Epidermal melanocyte (primary cell): ENCODE results near the gene RAD51B.
A peak's percentile ranks its signal among the peaks of the same experiment; 100 is the strongest.

ENCODE experiments used
- DNase-seq: peaks from one replicate; pipeline ENCODE4 v3.0.0; 2011; ENCODE audit warnings: low spot score; ENCODE audit not compliant: insufficient read length

RAD51B gene

DNA sequence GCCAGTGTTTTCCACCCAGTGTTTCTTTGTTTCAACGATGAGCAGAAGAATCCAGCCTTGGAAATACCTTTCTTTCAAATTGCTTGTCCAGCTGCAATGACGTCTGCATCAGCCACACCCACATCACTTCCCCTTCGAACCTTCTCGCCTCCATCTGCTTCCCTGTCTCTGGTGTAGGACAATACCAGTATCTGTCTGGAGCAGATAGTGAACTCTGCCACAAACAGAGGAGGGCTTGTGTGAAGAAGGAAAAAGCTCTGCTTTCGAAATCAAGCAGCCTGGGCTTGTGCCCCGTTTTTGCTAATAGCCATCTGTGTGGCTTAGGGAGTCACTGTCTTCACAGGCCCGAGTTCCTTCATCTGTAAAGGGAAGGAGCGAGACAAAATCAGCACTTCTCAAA lies 557.9 kb downstream of the RAD51B start:
- DNase-seq, result peak; percentile 42

- no peak for DNase-seq
Observed at GRCh38 chr14:68379510-68380328, 560.1 kb downstream of the RAD51B start.

- no peak for DNase-seq
Observed at GRCh38 chr14:68380329-68380741, 560.8 kb downstream of the RAD51B start.

GRCh38 chr14:68384335-68384734 lies 564.8 kb downstream of the RAD51B start:
- DNase-seq, result no peak

GRCh38 chr14:68384881-68385280 lies 565.3 kb downstream of the RAD51B start:
- DNase-seq, result no peak

DNA sequence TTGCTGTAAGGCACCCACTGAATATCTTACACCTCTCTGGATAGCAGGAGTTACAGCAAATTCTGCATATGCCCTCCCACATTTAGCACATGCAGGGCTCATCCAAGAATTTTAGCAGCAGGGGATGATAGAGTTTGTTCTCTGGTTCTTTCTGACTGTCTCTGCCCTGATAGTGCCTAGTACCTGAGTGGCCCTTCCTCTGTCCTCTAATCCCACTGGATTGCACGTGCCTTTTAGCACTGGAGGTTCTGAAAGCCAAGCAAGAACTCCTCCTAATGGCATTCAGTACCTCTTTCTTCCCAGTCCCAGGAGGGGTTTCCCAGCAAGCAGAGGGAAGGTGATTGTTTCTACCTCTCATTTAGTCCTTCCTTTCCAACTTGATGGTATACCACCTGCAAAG lies 566.9 kb downstream of the RAD51B start:
- no peak for DNase-seq

DNA sequence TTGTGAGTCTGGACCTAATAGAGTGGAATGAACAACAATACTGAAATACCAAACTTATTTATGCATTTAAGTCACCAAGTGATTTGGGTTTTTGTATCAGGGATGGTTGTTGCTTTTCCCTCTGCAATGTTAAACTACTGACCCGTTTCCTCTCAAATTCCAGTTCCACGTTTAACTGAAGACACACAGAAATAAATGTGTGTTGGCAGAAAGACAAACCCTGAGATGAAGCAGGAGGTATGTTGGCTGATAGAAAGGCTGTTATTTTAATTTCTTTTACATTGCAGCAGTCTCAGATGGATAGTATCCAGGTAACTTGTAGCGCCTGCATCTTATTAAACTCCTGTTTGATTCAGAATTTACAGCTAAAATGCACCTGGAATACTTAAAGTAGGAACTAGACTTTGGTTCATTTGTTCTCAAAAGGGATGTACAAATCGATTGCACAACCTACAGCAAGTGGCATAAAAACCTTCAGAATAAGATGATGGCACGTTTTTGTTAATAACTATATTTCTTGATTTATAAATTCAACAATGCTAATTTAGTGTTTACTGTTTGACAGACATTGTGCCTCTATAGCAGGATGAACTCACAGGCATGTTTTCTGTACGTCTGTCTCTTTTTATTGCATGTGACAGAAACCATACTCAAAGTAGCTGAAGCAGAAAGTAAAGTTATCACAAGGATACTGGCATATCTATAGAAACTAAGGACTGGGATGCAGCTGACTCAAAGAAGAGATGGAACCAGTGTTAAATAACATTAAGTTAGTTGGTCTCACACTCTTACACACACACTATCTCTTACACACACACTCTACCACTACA lies 567.6 kb downstream of the RAD51B start:
- DNase-seq, result no peak

DNA sequence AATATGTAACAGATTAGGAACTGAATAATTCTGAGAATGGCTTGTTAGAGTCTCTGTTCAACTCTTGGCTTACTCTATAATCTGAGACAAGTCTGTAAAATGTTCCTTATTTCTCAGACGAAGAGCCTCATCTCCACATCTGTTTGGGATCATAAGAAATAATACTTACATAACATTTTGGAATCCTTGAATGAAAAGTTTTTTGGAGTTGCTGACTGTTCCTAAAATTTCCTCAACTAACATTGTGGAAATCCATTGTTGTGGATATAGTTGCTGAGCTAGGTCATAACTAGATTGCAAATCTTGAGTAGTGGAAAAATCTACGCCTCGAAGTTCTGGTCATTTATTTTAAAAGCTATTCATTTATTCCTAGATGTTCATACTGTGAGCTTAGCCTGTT lies 570.4 kb downstream of the RAD51B start:
- no peak for DNase-seq

- DNase-seq, result no peak
Observed at GRCh38 chr14:68390741-68391140, 571.2 kb downstream of the RAD51B start.

- DNase-seq, result no peak
Observed at GRCh38 chr14:68391311-68392014, 571.9 kb downstream of the RAD51B start.

DNA sequence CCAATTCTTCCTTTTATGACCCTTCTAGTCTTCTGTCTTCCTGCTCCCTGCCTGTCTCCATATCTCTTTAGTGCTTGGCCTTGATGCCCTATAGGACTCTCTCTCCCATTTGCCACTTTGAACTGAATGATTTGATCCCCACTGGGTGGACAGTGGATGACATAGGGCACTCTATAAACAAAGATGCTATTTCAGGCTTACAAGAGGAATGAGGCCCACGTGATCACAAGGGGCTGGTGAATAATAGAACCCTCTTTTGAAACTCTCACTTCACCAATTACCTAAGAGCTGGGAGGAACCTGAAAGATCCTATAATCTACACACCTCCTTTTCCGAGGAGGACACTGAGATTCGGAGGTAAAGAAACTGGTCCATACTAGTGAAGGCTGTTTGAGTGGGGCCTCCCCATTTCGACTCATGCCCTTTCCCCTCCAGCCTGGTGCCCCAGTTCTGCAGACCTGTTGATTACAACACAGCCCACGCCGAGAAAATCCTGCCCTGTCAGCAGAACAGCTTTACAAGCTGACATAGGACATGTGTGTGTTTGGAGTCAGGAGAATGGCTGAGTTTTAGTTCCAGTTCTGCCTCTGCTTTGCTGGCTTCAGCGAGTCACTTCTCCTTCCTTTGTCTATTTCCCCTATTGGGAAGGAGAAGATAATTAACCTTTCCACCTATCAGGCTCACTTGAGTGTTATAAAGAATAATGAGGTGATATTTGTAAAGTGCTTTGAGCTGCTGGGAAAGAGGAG lies 573.0 kb downstream of the RAD51B start:
- no peak for DNase-seq

GRCh38 chr14:68393259-68393658 lies 573.7 kb downstream of the RAD51B start:
- DNase-seq, result no peak

- DNase-seq, result no peak
Observed at GRCh38 chr14:68394118-68394763, 574.7 kb downstream of the RAD51B start.

GRCh38 chr14:68394764-68395143 lies 575.2 kb downstream of the RAD51B start:
- DNase-seq, result no peak

- no peak for DNase-seq
Observed at GRCh38 chr14:68395604-68396003, 576.0 kb downstream of the RAD51B start.

DNA sequence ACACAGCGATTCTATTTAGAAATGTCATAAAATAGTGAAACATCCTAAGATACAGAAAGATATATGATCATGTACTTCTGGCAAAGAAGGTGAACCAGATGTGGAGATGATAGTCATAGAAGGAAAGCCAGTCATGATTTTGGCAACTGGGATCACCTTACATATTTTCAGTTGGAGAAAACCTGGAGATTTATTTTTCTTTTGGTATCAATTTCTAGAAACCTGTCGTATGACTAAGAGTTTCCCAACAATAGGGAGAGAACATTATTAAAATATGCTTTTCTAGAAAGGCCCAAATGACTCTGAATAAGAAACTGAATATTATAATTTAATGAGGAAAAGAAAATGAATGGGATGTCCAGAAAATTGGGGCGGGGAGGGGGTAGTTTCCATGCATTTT lies 576.9 kb downstream of the RAD51B start:
- no peak for DNase-seq

DNA sequence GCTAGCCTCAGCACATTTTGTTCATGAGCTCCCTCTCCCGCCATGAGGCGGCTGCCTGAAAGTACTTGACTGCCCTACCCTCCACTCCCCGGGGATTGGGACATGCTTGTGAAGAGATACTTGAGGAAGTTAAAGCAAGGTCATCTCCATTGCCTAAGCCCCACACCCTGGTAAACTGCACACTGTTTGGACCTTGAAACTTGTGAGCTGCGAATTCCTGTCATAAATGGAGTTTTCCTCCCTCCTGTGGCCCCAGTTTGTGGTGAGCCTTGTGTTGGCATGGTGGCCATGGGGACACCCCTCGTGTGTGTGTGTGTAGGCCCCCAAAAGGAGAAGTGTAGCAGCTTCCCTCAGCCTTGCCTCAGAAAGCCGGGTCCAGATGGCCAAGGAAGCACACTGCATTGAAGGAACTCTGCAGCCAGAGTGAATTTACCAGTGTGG lies 577.8 kb downstream of the RAD51B start:
- no peak for DNase-seq

- DNase-seq, result no peak
Observed at GRCh38 chr14:68397822-68398221, 578.2 kb downstream of the RAD51B start.

GRCh38 chr14:68398370-68398769 lies 578.8 kb downstream of the RAD51B start:
- no peak for DNase-seq

GRCh38 chr14:68399971-68400370 lies 580.4 kb downstream of the RAD51B start:
- DNase-seq, result no peak

DNA sequence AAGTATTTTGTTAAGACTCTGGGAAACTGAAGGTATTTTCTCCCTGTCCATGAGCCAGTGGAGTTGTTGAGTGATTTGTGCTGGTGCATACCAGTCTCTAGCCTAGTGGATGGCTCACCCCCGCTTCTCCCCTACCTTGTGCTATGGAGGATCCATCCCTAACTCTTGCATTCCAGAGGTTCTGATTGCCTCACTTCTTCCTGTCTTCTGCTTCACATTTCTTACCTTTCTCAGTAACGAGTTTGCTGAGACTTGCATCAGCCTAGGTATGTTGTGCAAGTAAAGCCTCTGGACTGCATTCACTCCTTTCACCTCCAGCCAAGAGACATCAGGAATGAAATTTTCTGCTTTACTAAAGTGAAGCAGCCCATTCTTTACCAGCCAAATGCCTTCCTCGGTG lies 581.7 kb downstream of the RAD51B start:
- DNase-seq, result no peak
